ENCODE data around the gene AKR1B1. TPM values are rescaled to one million over a fixed set of nuclear protein-coding genes. Genes with fewer than 3 reads are reported as not detected.

The AKR1B1 gene
- total RNA-seq, 2 donors from 2014 or later = 12.9 to 27.5 TPM

DNA sequence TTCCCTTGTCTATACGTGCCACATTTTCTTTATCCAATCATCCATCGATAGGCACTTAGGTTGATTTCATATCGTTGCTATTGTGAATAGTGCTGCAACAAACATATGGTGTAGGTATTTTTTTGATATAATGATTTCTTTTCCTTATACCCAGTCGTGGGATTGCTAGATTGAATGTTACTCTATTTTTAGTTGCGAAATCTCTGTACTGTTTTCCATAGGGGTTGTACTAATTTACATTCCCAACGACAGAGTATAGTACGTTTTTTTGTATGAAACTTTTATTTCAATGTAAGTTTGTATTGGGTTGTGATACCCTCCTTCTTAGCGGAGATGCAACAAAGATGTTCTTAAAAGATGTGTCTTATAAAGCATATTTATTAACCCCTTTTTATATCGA, 30.0 kb downstream of the AKR1B1 start:
- WGBS, 2 donors = 66 to 68% methylated on average over 9 of the region's 9 CpGs
- H3K27me3 ChIP-seq = no peaks in the 10 kb centered on the region
- no peak for ATAC-seq
- no peak for DNase-seq
- H3K36me3 ChIP-seq (replicated peaks in 1 of 2; ENCODE audit: insufficient read depth in 1 of 2, low read depth in 2 of 2) = no peaks in the 10 kb centered on the region
- H3K9me3 ChIP-seq = no peaks in the 10 kb centered on the region
- peaks cover 7% of the 10 kb centered on the region for H3K4me1 ChIP-seq
- no peak overlapping the region for H3K4me3 ChIP-seq
- no peak for TF ChIP-seq POLR2A (IDR thresholded peaks at IDR 0.05)
- TF ChIP-seq, protein P1, sequence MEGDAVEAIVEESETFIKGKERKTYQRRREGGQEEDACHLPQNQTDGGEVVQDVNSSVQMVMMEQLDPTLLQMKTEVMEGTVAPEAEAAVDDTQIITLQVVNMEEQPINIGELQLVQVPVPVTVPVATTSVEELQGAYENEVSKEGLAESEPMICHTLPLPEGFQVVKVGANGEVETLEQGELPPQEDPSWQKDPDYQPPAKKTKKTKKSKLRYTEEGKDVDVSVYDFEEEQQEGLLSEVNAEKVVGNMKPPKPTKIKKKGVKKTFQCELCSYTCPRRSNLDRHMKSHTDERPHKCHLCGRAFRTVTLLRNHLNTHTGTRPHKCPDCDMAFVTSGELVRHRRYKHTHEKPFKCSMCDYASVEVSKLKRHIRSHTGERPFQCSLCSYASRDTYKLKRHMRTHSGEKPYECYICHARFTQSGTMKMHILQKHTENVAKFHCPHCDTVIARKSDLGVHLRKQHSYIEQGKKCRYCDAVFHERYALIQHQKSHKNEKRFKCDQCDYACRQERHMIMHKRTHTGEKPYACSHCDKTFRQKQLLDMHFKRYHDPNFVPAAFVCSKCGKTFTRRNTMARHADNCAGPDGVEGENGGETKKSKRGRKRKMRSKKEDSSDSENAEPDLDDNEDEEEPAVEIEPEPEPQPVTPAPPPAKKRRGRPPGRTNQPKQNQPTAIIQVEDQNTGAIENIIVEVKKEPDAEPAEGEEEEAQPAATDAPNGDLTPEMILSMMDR (IDR thresholded peaks at IDR 0.05) = no peak
- intact Hi-C loops (cut with DNase I) = loop anchor here (10.0 kb wide), 1 partner anchor 284 kb away; no protein-coding TSS in a partner anchor
- no peak overlapping the region for H3K27ac ChIP-seq

DNA sequence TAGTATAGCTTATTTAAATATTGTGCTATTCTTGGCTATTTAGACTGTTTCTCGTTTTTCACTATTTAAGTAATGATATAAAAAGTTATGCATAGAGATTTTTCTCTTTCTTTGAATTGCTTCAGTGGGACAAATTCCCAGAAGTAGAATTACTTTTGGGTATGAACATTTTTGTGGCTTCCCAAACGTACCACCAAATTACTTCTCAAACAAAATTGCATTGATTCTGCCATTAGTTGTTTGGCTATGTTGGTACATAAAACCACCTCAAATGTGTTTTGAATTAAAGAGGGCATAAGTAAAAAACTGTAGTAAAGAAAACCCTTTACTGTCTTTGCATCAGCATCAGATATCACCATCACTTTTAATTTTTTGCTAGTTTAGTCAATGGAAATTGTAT, 31.0 kb downstream of the AKR1B1 start:
- H3K4me1 ChIP-seq = peaks cover 6% of the 10 kb centered on the region
- H3K27me3 ChIP-seq = no peaks in the 10 kb centered on the region
- no peaks in the 10 kb centered on the region for H3K9me3 ChIP-seq
- no peak for DNase-seq
- intact Hi-C loops (cut with DNase I) = loop anchor here (10.0 kb wide), 1 partner anchor 283 kb away; no protein-coding TSS in a partner anchor
- ATAC-seq = no peak
- H3K4me3 ChIP-seq = no peak overlapping the region
- H3K36me3 ChIP-seq (replicated peaks in 1 of 2; ENCODE audit: insufficient read depth in 1 of 2, low read depth in 2 of 2) = no peaks in the 10 kb centered on the region
- TF ChIP-seq POLR2A (IDR thresholded peaks at IDR 0.05) = no peak
- TF ChIP-seq, protein P1 (IDR thresholded peaks at IDR 0.05) = no peak
- WGBS, 2 donors = 60 to 67% methylated on average over 2 of the region's 2 CpGs
- H3K27ac ChIP-seq = no peak overlapping the region

DNA sequence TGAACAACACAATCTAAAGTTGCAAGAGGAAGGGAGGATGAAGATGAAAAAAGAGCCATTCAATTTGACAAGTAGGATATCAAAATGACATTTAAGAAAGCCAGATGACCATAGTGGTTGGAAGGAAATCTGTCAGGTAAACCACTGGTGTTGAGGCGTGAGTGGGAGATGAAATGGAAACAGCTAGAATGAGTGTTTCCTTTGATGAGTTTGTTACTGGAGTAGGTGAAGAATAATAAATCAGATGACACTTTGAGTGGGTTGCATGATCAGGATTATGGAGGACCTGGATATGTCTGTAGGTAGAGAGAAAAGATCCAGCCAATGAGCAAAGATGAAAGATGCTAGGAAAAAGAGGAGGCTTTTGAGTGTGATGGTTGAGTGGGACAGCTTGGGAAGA, 33.1 kb downstream of the AKR1B1 start:
- no peaks in the 10 kb centered on the region for H3K9me3 ChIP-seq
- TF ChIP-seq, protein P1 (IDR thresholded peaks at IDR 0.05) = no peak
- no peak for TF ChIP-seq POLR2A (IDR thresholded peaks at IDR 0.05)
- 83 to 93% methylated on average over 1 of the region's 1 CpG for WGBS, 2 donors
- H3K4me1 ChIP-seq = no peaks in the 10 kb centered on the region
- DNase-seq (no peak), ATAC-seq (no peak)
- H3K4me3 ChIP-seq = no peak overlapping the region
- no peak overlapping the region for H3K27ac ChIP-seq
- intact Hi-C loops (cut with DNase I) = loop anchor here (10.0 kb wide), 1 partner anchor 281 kb away; no protein-coding TSS in a partner anchor
- H3K27me3 ChIP-seq = no peaks in the 10 kb centered on the region
- no peaks in the 10 kb centered on the region for H3K36me3 ChIP-seq (replicated peaks in 1 of 2; ENCODE audit: insufficient read depth in 1 of 2, low read depth in 2 of 2)

DNA sequence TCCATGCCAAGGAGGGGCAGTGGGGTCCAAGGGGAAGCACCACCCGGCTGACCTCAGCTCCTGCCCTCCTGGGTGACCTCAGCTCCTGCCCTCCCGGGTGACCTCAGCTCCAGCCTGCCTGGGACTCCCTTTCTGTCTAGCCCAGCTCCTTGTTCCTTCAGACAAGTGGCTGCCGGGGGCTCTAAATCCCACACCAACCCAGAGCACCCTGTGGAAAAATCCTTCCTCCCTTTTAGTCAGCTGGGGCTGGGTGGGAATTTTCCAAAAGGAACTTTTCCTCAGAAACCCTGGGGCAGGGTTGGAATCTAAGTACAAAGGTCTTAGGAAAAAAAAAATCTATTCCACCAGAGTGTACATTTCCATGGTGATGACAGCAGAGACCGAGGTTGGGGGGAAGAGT, 36.3 kb downstream of the AKR1B1 start:
- no peaks in the 10 kb centered on the region for H3K27me3 ChIP-seq
- WGBS, 2 donors = 33 to 40% methylated on average over 4 of the region's 4 CpGs
- no peak for TF ChIP-seq POLR2A (IDR thresholded peaks at IDR 0.05)
- H3K36me3 ChIP-seq (replicated peaks in 1 of 2; ENCODE audit: insufficient read depth in 1 of 2, low read depth in 2 of 2) = no peaks in the 10 kb centered on the region
- no peak for ATAC-seq
- intact Hi-C loops (cut with DNase I) = loop anchor here (10.0 kb wide), 1 partner anchor 278 kb away; no protein-coding TSS in a partner anchor
- no peak for DNase-seq
- H3K9me3 ChIP-seq = no peaks in the 10 kb centered on the region
- H3K27ac ChIP-seq = no peak overlapping the region
- H3K4me3 ChIP-seq = no peak overlapping the region
- peaks cover 4% of the 10 kb centered on the region for H3K4me1 ChIP-seq

DNA sequence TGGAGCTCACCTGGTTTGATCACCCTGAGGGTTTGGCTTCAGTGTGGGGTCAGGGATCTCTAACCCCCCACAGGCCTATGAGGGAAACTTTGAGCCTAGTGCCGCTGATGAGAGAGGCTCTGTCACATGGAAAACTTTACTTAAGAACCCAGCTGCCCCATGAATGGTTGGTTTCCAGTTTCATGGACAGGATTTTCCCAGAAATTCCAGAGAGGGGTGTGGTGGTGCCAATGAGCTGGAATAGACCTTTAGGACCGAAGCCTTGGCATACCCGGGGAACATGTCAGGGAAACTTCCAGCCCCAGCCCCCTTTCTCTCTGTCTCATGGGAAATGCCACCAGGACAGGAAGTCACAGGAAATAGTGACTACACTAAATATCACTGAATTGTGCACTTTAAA, 36.9 kb downstream of the AKR1B1 start:
- Histone ChIP-seq H3K4me1 (peaks cover 4% of the 10 kb centered on the region), H3K9me3 (no peaks in the 10 kb centered on the region), H3K36me3 (replicated peaks in 1 of 2; ENCODE audit: insufficient read depth in 1 of 2, low read depth in 2 of 2) (no peaks in the 10 kb centered on the region), H3K27ac (no peak overlapping the region), H3K27me3 (no peaks in the 10 kb centered on the region), H3K4me3 (no peak overlapping the region)
- DNase-seq (no peak), ATAC-seq (no peak)
- WGBS, 2 donors = 55 to 62% methylated on average over 3 of the region's 3 CpGs
- intact Hi-C loops (cut with DNase I) = loop anchor here (10.0 kb wide), 1 partner anchor 277 kb away; no protein-coding TSS in a partner anchor
- TF ChIP-seq, protein P1 (IDR thresholded peaks at IDR 0.05) = no peak
- TF ChIP-seq POLR2A (IDR thresholded peaks at IDR 0.05) = no peak

All from body of pancreas (tissue), 4 donors.